ENCODE measurements around the gene OSER1. TPM values are rescaled to one million over a fixed set of nuclear protein-coding genes. Genes with fewer than 3 reads are reported as not detected.

The OSER1 gene
- total and polyA plus RNA-seq, 2 of the 8 experiments (the other 6 are each of a cell fraction or from before 2014, with no cell fraction given), result 24.5 to 31.8 TPM

DNA sequence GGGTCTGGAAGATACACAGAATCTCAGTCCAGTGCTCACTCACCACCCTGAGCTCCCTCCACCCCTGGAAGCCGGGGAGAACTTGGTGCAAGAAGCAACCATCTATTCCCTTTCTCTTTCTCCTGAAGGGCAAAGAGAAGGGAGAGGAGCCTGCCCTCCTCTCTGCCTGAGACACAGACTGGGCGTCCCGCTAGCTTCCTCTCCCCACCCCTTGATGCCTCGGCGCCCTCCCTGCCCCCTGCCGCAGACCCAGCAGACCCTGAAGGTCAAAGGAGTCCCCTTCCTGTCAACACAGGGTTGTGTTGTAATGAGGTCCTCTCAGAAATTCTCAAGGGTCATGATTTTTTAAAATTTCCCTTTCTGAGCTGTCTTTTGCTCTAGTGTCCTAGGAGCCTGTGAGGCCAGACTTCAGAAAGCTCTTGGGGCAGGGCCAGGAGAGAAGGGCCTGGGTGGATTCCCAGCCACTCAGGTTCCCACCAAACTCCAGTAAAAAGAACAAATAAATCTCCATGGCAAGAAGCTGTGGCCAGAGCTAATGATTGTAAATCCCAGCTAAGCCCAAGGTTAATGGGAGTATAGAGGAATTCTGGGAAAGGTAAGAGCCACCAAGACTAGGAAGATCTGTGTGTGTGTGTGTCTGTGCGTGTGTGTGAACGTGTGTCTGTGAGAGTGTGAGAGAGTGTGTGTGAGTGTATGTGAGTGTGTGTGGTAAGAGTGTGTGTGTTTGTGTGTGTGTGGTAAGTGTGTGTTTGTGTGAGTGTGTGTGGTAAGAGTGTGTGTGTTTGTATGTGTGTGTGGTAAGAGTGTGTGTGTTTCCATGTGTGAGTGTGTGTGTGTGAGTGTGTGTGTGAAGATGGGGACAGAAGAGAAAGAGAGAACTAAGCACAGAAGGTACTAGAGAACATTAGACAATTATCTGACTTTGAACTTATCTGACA is 22.5 kb downstream of the OSER1 start (continued):
- TF ChIP-seq BACH1 (IDR thresholded peaks at IDR 0.05; ENCODE audit: low read length), result no peak
- peak; percentile 22; the same call in 1 of the 2 replicates for TF ChIP-seq TAF1 (IDR thresholded peaks at IDR 0.05; ENCODE audit: low read depth, low read length)
- no peak for TF ChIP-seq NANOG (IDR thresholded peaks at IDR 0.05; ENCODE audit: insufficient read depth, low read depth, low read length, poor library complexity, severe bottlenecking)
- no peak for TF ChIP-seq SUZ12 (IDR thresholded peaks at IDR 0.05; ENCODE audit: low read length)
- no peak for TF ChIP-seq SP1 (IDR thresholded peaks at IDR 0.05; ENCODE audit: low read depth, low read length)
- TF ChIP-seq CHD2 (IDR thresholded peaks at IDR 0.05; ENCODE audit: low read length), result no peak
